ENCODE data around the gene PTPRG. TPM values are rescaled to one million over a fixed set of nuclear protein-coding genes. Genes with fewer than 3 reads are reported as not detected.

Gene PTPRG
- total RNA-seq, 1 donor: 148 TPM

- Histone ChIP-seq H3K27me3 (ENCODE audit: insufficient read depth, low read length) (no peaks in the 10 kb centered on the region), H3K27ac (ENCODE audit: low read depth, low read length) (peak overlapping the region; percentile 92), H2AFZ (ENCODE audit: low read length) (no peak overlapping the region), H3K4me2 (ENCODE audit: insufficient read depth, low read length) (no peak overlapping the region), H3K4me1 (ENCODE audit: insufficient read depth, low read length) (peaks cover 63% of the 10 kb centered on the region), H3K9me3 (ENCODE audit: low read depth, low read length) (no peaks in the 10 kb centered on the region), H3K79me2 (ENCODE audit: insufficient read depth, low read length) (peaks cover 70% of the 10 kb centered on the region), H3K36me3 (ENCODE audit: insufficient read depth, low read length) (no peaks in the 10 kb centered on the region), H3K4me3 (ENCODE audit: insufficient read depth, low read length) (no peak overlapping the region), H4K20me1 (ENCODE audit: insufficient read depth, low read length) (no peaks in the 10 kb centered on the region)
- DNase-seq (ENCODE audit: insufficient read length, low spot score, missing footprints): no peak
- no peak for TF ChIP-seq CTCF (IDR thresholded peaks at IDR 0.05; ENCODE audit: extremely low read depth, low read depth, low read length)
These were observed 12.1 kb downstream of the PTPRG start for GRCh38 chr3:61573441-61573840.

- Histone ChIP-seq H3K4me1 (ENCODE audit: insufficient read depth, low read length) (peaks cover 63% of the 10 kb centered on the region), H3K27me3 (ENCODE audit: insufficient read depth, low read length) (no peaks in the 10 kb centered on the region), H3K9me3 (ENCODE audit: low read depth, low read length) (no peaks in the 10 kb centered on the region), H3K4me3 (ENCODE audit: insufficient read depth, low read length) (peak overlapping the region; percentile 39), H4K20me1 (ENCODE audit: insufficient read depth, low read length) (no peaks in the 10 kb centered on the region), H3K79me2 (ENCODE audit: insufficient read depth, low read length) (peaks cover 71% of the 10 kb centered on the region), H3K4me2 (ENCODE audit: insufficient read depth, low read length) (peak overlapping the region; percentile 73), H3K36me3 (ENCODE audit: insufficient read depth, low read length) (no peaks in the 10 kb centered on the region), H2AFZ (ENCODE audit: low read length) (peak overlapping the region; percentile 42), H3K27ac (ENCODE audit: low read depth, low read length) (peak overlapping the region; percentile 92)
- DNase-seq (ENCODE audit: insufficient read length, low spot score, missing footprints): peak; percentile 87
- no peak for TF ChIP-seq CTCF (IDR thresholded peaks at IDR 0.05; ENCODE audit: extremely low read depth, low read depth, low read length)
These were observed 13.5 kb downstream of the PTPRG start for GRCh38 chr3:61574854-61575253.

- no peak for DNase-seq (ENCODE audit: insufficient read length, low spot score, missing footprints)
- no peak for TF ChIP-seq CTCF (IDR thresholded peaks at IDR 0.05; ENCODE audit: extremely low read depth, low read depth, low read length)
- H3K36me3 ChIP-seq (ENCODE audit: insufficient read depth, low read length): no peaks in the 10 kb centered on the region
- H3K9me3 ChIP-seq (ENCODE audit: low read depth, low read length): no peaks in the 10 kb centered on the region
- no peak overlapping the region for H2AFZ ChIP-seq (ENCODE audit: low read length)
- no peaks in the 10 kb centered on the region for H3K27me3 ChIP-seq (ENCODE audit: insufficient read depth, low read length)
- no peak overlapping the region for H3K4me3 ChIP-seq (ENCODE audit: insufficient read depth, low read length)
- peak overlapping the region; percentile 92 for H3K27ac ChIP-seq (ENCODE audit: low read depth, low read length)
- peaks cover 75% of the 10 kb centered on the region for H3K79me2 ChIP-seq (ENCODE audit: insufficient read depth, low read length)
- H3K4me2 ChIP-seq (ENCODE audit: insufficient read depth, low read length): no peak overlapping the region
- no peaks in the 10 kb centered on the region for H4K20me1 ChIP-seq (ENCODE audit: insufficient read depth, low read length)
- peaks cover 52% of the 10 kb centered on the region for H3K4me1 ChIP-seq (ENCODE audit: insufficient read depth, low read length)
These were observed 14.5 kb downstream of the PTPRG start for GRCh38 chr3:61575893-61576292.

- Histone ChIP-seq H3K36me3 (ENCODE audit: insufficient read depth, low read length) (no peaks in the 10 kb centered on the region), H3K4me2 (ENCODE audit: insufficient read depth, low read length) (no peak overlapping the region), H2AFZ (ENCODE audit: low read length) (no peak overlapping the region), H3K4me1 (ENCODE audit: insufficient read depth, low read length) (peaks cover 35% of the 10 kb centered on the region), H4K20me1 (ENCODE audit: insufficient read depth, low read length) (no peaks in the 10 kb centered on the region), H3K27ac (ENCODE audit: low read depth, low read length) (no peak overlapping the region), H3K9me3 (ENCODE audit: low read depth, low read length) (no peaks in the 10 kb centered on the region), H3K4me3 (ENCODE audit: insufficient read depth, low read length) (no peak overlapping the region), H3K79me2 (ENCODE audit: insufficient read depth, low read length) (peaks cover 81% of the 10 kb centered on the region), H3K27me3 (ENCODE audit: insufficient read depth, low read length) (no peaks in the 10 kb centered on the region)
- DNase-seq (ENCODE audit: insufficient read length, low spot score, missing footprints): no peak
- TF ChIP-seq CTCF (IDR thresholded peaks at IDR 0.05; ENCODE audit: extremely low read depth, low read depth, low read length): no peak
These were observed 16.4 kb downstream of the PTPRG start for GRCh38 chr3:61577760-61578159.

All from osteoblast (primary cell).